ENCODE results near the gene ZNF207.
"Not testable (repeated sequence)": the region's sequence is repeated elsewhere in the genome, so short reads cannot be mapped to it uniquely, and the experiment has no call there.

Gene ZNF207

GRCh38 chr17:32385121-32385520 is 35.2 kb downstream of the ZNF207 start:
- H3K4me3 ChIP-seq (ENCODE audit: low read depth, low read length) = no peak overlapping the region
- TF ChIP-seq, protein P1, sequence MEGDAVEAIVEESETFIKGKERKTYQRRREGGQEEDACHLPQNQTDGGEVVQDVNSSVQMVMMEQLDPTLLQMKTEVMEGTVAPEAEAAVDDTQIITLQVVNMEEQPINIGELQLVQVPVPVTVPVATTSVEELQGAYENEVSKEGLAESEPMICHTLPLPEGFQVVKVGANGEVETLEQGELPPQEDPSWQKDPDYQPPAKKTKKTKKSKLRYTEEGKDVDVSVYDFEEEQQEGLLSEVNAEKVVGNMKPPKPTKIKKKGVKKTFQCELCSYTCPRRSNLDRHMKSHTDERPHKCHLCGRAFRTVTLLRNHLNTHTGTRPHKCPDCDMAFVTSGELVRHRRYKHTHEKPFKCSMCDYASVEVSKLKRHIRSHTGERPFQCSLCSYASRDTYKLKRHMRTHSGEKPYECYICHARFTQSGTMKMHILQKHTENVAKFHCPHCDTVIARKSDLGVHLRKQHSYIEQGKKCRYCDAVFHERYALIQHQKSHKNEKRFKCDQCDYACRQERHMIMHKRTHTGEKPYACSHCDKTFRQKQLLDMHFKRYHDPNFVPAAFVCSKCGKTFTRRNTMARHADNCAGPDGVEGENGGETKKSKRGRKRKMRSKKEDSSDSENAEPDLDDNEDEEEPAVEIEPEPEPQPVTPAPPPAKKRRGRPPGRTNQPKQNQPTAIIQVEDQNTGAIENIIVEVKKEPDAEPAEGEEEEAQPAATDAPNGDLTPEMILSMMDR (IDR thresholded peaks at IDR 0.05; ENCODE audit: low read depth, low read length) = no peak
- in situ Hi-C loops (cut with HindIII; ENCODE audit: low sequenced_read_pairs) = no loop called here

GRCh38 chr17:32385971-32386370 is 36.0 kb downstream of the ZNF207 start:
- TF ChIP-seq, protein P1 (IDR thresholded peaks at IDR 0.05; ENCODE audit: low read depth, low read length) = no peak
- in situ Hi-C loops (cut with HindIII; ENCODE audit: low sequenced_read_pairs) = no loop called here
- DNase-seq (ENCODE audit: low read depth, low spot score) = no peak

More at GRCh38 chr17:32385121-32385520, 35.2 kb downstream of the ZNF207 start:
- no peak for DNase-seq (ENCODE audit: low read depth, low spot score)

GRCh38 chr17:32386844-32387243 is 36.9 kb downstream of the ZNF207 start:
- in situ Hi-C loops (cut with HindIII; ENCODE audit: low sequenced_read_pairs) = no loop called here
- no peak overlapping the region for H3K4me3 ChIP-seq (ENCODE audit: low read depth, low read length)
- TF ChIP-seq, protein P1 (IDR thresholded peaks at IDR 0.05; ENCODE audit: low read depth, low read length) = no peak
- no peak for DNase-seq (ENCODE audit: low read depth, low spot score)

More at GRCh38 chr17:32385971-32386370, 36.0 kb downstream of the ZNF207 start:
- H3K4me3 ChIP-seq (ENCODE audit: low read depth, low read length) = no peak overlapping the region

DNA sequence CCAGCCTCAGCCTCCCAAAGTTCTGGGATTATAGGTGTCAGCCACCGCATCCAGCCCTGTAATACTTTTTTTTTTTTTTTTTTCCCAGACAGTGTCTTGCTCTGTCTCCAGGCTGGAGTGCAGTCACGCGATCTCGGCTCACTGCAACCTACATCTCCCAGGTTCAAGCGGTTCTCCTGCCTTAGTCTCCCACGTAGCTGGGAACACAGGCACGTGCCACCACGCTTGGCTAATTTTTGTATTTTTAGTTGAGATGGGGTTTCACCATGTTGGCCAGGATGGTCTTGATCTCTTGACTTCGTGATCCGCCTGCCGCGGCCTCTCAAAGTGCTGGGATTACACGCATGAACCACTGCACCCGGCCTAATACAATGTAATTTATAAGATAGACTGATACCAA is 38.2 kb downstream of the ZNF207 start:
- H3K4me3 ChIP-seq (ENCODE audit: low read depth, low read length); DNase-seq (ENCODE audit: low read depth, low spot score); in situ Hi-C loops (cut with HindIII; ENCODE audit: low sequenced_read_pairs): not testable (repeated sequence)

DNA sequence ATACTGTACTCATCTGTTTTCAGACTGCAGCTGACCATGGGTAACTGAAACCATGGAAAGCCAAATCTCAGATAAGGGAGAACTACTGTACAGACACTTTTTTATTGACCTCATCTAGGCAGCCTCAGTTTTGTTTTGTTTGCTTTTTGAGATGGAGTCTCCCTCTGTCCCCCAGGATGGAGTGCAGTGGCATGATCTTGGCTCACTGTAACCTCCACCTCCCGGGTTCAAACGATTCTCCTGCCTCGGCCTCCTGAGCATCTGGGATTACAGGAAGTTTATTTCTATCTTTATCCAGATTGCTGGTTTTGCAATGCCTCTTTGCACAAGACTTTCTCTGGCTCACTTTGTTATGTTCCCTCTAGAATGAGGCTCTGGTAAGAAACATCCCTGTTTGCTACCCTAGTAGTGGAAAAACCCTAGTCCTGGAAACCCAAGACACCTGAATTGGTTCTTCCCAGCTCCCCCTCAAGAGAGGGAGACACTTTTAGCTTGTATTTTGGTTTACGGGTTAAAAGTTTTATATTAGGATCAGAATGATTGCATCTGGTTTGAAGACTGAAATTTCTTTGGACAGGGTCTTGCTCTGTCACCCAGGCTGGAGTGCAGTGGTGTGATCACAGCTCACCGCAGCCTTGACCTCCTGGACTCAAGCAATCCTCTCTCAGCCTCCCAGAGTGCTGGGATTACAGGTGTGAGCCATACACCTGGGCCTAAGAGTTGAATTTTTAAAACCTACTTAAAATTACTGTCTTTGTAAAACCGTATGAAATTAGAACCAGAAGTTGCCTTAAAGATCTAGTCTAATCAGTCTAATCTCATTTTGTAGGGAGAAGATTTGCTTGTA is 38.9 kb downstream of the ZNF207 start:
- H3K4me3 ChIP-seq (ENCODE audit: low read depth, low read length) = no peak overlapping the region
- in situ Hi-C loops (cut with HindIII; ENCODE audit: low sequenced_read_pairs) = no loop called here
- TF ChIP-seq, protein P1 (IDR thresholded peaks at IDR 0.05; ENCODE audit: low read depth, low read length) = no peak
- no peak for DNase-seq (ENCODE audit: low read depth, low spot score)

- in situ Hi-C loops (cut with HindIII; ENCODE audit: low sequenced_read_pairs) = no loop called here
- TF ChIP-seq, protein P1 (IDR thresholded peaks at IDR 0.05; ENCODE audit: low read depth, low read length) = no peak
Measured at GRCh38 chr17:32393904-32394303, 43.9 kb downstream of the ZNF207 start.

DNA sequence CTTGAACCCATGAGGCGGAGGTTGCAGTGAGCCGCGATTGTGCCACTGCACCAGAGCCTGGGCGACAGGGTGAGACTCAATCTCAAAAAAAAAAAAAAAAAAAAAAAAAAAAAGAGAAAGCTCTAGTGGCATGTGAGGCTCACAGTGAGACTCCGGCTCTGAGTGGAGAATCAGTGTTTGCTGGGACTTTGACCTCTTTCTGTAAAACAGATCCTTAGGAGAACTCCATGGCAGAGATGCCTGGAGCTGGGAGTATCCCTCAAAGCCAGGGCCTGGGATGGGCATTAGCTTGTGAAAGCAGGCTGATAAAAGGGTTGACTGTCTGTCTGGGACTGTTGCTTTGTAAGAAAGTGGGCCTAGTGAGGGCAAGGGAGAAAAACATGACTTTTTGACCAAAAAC is 46.4 kb downstream of the ZNF207 start:
- H3K4me3 ChIP-seq (ENCODE audit: low read depth, low read length) = no peak overlapping the region
- TF ChIP-seq, protein P1 (IDR thresholded peaks at IDR 0.05; ENCODE audit: low read depth, low read length) = no peak
- in situ Hi-C loops (cut with HindIII; ENCODE audit: low sequenced_read_pairs) = no loop called here
- DNase-seq (ENCODE audit: low read depth, low spot score) = no peak

More at GRCh38 chr17:32393904-32394303, 43.9 kb downstream of the ZNF207 start:
- H3K4me3 ChIP-seq (ENCODE audit: low read depth, low read length) = no peak overlapping the region
- DNase-seq (ENCODE audit: low read depth, low spot score) = no peak
